CD4-positive, alpha-beta T cell treated with Interleukin-15 for 4 hours (primary cell): ENCODE data around the gene COPS3.

Source experiments
- DNase-seq: peaks from one replicate; pipeline ENCODE4 v3.0.0-alpha.2; 2020; ENCODE audit warnings: low spot score

The COPS3 gene

DNA sequence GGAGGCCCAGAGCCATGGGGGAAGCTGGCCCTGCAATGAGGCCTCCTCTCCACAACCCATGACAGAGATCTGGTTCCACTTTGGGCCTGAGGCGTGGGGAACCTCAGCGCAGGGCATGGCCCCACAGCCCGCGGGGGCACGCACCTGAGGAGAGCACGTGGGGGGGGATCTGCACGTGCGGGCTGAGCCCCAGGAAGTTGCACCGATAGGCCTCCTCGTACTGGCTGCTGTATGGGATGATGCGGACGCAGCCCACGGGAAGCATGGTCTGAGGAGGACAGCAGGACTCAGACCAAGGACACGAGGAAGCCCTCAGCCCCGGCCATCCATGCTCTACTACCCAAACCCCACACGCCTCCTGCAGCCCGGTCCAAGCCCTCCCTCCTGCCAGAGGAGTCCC is 64.8 kb downstream of the COPS3 start:
- no peak for DNase-seq

DNA sequence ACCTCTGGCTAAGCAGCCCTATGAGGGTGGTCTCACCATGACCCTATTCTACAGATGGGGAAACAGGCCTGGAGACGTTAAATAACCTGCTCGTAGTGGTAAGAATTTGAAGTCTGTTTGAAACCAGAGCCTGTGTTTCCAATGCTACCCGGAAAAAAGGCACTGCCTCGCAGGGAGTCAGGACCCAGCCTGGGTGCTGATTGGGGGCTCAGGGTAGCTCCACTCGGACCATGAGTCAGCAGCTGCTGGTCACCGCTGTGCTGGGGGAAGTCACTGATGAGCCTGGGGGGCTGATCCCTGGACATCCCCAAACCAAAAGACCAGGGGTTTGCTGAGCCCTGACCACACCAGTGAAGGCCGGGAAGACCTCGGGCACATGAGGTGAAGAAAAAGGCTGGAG is 65.5 kb downstream of the COPS3 start:
- DNase-seq, result no peak

DNA sequence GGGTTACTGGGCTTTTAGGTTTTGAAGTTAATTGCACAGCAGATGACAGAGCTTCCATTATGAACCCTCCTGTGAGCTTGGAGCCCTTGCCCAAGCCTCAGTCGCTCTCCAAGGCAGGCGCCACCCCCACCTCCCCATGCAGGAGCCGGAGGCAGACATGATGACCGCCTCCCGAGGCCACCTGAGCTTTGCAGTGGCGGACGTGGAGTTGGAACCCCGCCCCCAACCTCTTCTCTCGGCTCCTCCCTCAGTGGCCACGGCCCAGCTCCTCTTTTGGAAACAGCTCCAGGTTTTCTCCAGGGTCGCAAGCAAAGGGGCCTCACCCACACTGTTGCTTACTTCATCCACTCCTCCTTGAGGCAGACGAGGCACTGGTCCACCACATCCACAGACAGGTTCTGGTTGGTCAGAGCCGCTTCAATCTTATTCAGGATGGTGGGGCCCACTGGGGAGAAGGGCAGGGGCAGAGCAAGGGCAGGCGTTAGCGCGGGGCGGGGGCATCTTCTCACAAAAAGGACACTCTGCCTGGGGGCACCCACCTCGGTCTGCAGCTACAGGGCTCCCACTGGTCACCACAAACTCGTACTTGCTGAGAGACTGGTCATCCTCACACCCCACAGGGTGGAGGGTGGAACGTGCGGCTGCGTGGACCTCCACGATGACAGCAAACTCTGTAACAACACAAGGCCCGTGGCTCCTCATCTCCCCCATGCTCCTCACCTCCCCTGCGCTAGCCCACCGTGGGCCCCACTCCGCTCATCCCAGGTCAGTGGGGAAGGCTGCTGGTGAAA is 66.2 kb downstream of the COPS3 start:
- no peak for DNase-seq

DNA sequence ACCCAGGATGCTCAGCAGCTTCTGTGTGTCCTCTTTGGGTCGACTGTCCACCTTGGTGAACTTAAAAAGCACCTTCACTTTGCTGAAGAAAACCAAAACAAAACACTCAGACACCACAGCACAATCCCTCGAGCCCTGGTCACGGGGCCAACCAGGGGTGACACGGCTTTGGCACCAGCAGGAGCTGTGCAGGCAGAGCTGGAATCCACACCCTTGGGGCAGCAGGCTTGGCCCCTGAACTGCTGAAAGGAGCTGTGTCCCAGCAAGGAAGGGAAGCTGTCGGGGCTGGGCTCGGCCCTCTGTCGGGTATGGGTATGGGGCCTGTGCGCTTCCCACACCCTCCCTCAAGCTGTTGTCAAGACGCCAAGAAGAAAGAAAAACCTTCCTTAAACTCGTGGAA is 67.3 kb downstream of the COPS3 start:
- DNase-seq, result no peak

GRCh38 chr17:17207998-17208397 is 73.0 kb downstream of the COPS3 start:
- DNase-seq, result no peak

- no peak for DNase-seq
Observed at GRCh38 chr17:17206913-17207335, 74.1 kb downstream of the COPS3 start.

- DNase-seq, result peak; percentile 85
Observed at GRCh38 chr17:17206124-17206912, 74.7 kb downstream of the COPS3 start, which contains the start of gene PLD6. TSS of gene PLD6 (minus strand) at chr17:17206333. CDS start at chr17:17206286, 47 bp downstream.

DNA sequence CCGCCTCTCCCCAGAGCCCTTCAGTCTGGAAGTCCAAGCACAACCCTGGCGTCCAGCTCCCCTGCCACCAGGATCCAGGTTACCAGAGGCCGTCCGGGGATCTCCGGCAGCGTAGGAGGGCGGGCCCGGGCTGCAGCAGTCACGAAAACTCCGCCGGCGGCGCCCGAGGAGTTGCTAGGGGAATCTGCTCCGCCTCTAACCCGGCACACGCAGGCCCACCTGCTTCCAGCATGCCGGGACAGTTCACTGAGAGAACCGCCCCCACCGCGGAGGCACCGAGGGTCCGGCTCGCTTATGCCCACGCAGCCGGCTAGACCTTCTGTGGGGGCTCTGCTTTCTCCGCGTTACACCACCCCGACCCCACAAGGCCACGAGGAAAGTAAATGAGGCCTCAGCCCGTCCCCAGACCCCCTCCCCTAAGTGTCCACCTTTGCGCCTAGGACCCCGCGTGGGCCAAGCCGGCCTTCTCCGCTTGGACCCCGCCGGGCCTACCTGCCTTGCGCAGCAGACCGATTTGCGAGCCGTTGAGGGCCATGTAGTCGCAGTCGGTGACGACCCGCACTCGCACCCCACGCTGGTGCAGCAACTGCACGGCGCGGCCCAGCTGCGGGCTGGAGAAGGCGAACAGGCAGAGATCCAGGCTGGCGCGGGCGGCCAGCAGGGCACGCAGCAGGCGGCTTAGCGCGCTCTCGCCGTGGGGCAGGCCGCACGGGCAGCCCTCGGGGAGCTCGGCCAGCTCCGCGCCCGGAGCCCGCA is 75.5 kb downstream of the COPS3 start:
- DNase-seq, result peak; percentile 43

DNA sequence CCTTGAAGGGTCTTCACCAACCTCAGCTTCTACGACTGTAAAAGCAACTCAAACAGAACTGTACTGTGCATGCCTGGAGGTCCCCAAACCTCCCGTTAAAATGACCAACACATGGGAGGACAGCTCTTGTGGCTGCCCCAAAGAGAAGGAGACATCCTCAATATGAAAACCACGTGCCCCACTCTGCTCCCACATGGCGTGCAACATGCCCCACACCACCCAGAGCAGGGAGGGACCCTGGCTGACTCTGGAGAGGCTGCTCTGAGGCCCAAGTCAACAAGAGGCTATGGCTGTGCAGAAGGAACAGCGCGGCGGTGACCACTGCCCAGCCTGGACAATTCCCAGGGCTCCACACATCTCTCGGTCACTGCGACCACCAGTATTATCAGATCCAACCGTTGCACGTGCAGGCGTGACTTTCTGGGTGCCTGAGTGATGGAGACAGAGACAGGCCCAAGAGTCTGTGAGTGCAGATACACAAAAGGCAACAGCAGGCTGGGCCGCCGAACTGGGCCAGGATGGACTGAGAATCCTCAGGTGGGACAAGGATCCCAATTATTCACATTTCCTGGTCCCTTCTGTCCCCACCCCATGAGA is 76.3 kb downstream of the COPS3 start:
- no peak for DNase-seq

- DNase-seq, result no peak
Observed at GRCh38 chr17:17204041-17204591, 76.9 kb downstream of the COPS3 start.

DNA sequence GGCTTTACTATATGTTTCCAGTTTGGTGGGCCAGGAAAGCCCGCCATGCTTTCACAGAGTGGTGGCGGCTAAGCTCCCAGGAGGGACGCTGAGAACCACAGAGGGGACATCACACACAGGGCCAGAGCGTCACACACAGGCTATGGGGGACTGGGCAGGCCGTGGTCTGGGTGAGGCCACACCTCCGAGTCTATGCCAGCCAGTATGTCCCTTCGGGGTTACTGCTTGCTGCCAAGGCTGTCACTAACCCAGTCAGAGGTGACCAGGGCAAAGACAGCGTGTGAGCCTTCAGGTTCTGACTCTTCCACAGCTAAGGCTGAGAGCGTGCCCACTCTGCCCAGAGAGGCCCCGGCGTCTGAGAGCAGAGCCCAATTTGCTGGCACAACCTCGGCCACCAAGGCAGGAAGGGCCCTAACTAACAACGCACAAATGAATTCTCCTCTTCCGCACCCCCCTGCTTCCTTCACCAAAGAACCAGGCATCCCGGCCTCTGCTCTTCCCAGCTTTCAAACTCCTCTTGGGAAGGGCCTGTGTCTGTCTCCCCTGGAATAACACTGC is 77.8 kb downstream of the COPS3 start:
- no peak for DNase-seq

GRCh38 chr17:17201907-17202306 is 79.1 kb downstream of the COPS3 start:
- DNase-seq, result no peak

- DNase-seq, result no peak
Observed at GRCh38 chr17:17201271-17201670, 79.8 kb downstream of the COPS3 start.

GRCh38 chr17:17200831-17201230 is 80.2 kb downstream of the COPS3 start:
- DNase-seq, result no peak

DNA sequence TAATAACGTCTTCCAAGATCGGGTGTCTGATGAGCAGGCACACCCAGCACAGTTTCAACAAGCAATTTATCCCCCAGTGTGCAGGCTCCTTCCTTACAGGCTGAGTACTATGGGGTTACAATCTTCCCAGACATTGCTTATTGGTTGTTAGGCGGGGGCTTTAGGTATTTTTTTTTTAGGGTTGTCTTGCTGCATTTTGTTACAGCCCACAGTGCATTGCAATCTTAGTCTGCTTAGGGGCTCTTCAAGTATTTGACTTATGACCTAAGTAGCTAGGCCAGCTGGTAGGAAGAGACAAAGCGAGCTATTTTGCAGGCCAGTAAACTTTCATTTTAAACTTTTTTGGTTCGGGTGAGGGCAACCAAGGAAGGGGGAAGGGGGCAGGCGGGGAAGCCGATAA is 80.7 kb downstream of the COPS3 start:
- no peak for DNase-seq

GRCh38 chr17:17198281-17198680 is 82.8 kb downstream of the COPS3 start:
- DNase-seq, result no peak

- DNase-seq, result no peak
Observed at GRCh38 chr17:17196776-17197175, 84.3 kb downstream of the COPS3 start.
